Hematopoietic multipotent progenitor cell (in vitro differentiated cells): ENCODE results near the gene MGA. TPM values are rescaled to one million over a fixed set of nuclear protein-coding genes. Genes with fewer than 3 reads are reported as not detected.

Source experiments
- DNase-seq, 3 donors: peaks; one replicate each; pipeline ENCODE4 v3.0.0-alpha.2; 2011 to 2015; ENCODE audit warnings: low read depth in 2 of 3, low spot score in 2 of 3
- total RNA-seq: library from RNA; depleted of rRNA; stranded (reverse); fragments of >200 nt; gene quantifications from one replicate; pipeline ENCODE4 v1.2.3, GENCODE V29; 2012

The MGA gene
- total RNA-seq, 1 donor = 23.4 TPM

DNA sequence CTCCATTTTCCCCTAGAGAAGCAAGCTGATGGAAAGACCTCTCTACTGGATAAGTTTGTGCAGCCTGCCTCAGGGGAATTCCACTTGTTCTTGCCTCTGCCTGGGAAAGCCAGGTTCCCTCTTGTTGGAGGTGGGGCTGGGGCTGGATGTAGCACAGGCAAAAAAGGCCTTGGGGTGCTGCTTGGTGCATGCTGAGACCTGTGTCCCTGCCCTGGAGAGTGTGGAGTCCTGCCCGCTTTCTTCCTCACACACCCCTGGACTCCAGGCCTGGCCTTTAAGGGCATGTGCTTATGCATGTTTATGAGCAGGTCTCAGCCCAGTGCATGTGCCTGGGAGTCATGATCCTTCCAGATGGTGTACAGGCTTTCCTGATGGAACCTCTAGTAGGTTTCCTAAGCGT is 144.2 kb downstream of the MGA start:
- DNase-seq = no peak

DNA sequence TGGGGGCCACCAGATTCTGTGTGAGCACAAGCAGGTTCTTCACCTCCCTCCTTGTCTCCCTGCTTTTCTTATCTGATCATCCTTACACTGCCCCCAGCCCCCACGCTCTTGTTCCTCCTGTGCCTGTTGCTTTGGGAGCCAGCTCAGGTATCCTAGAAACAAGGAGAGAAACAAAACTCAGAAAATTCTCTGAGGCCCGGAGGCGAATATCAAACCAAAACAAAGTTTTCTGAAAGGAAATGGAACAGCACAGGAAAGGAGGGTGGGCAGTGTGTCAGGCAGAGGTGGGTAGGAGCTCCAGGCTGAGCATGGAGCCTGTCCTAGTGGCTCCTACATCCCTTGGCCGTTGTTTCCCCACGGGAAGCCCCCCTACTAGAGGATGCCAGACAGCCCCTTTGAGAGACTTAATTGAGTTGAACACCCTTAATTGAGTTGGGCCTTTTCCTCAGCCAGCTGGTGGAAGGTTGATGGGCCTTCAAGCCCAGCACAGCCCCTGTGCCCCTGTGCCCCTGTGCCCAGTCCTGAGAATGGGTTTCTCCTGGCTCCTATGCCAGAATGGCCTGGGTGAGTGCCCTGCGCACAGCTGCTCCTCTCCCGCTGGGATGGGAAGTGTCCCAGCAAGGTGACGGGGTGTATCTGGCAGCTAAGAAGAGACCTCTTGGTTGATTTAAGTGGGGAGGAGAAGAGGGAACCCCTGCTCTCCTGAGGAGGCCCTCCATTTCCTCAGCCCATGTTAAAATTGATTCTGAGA is 144.9 kb downstream of the MGA start:
- peak in 1 of 3 donors; percentile 33 for DNase-seq

DNA sequence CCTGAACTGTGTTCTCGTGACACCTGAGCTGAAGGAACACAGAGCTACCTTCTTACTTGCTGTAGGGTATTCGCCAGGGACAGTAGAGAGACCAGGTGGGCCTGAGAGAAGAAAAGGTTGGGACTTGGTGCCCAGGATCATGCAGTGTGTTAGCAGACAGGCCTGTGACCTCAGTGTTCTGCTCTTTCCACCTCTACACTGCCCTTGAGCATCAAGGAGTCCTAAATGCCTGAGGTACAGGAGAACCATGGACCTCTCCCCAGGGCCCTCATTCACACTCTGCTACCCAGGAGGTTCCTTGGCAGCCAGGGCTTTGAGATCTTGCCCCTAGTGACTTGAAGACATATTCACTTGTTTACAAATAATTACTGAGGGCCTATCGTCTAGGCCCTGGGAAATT is 145.5 kb downstream of the MGA start:
- DNase-seq = no peak

DNA sequence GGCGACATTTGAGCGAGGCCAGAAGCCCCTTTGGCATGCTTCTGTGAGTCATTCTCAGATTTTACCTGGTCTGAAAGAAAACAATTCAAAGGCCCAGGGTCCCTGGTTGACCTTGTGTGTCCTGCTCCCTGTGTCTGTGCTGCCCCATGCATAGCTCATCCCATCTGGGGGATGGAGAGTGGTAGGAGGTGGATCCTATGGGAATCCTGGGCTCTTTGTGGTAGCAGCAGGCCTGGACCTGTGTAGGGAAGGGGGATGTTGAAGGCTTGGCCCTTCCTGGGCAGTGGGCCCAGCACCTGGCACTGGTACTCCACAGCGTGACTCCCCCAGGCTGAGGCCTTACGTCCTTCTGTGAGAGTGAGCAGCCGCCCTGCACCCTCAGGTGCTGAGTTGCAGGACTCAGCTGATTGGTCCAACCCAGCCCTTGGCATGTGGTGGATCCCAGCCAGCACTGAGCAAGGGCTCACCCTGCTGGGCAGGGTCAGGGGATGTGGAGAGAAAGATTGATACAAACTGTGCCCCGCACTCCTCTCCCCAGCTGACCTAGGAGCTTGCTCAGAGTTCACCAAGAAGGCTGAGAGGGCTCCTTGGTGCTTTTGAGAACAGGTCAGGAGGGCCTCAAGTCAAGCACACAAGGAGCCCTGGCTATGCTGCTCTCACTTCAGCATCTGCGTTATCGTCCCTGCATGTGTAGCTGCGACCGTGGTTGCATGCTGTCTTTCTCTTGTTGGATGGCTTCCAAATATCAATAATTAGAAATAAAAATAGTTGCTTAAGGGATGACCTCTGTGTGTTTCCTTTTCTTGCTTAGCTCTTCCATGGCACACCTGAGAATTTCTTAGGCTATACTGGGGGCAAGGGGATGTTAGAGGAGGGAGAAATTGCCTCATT is 146.3 kb downstream of the MGA start:
- no peak for DNase-seq

DNA sequence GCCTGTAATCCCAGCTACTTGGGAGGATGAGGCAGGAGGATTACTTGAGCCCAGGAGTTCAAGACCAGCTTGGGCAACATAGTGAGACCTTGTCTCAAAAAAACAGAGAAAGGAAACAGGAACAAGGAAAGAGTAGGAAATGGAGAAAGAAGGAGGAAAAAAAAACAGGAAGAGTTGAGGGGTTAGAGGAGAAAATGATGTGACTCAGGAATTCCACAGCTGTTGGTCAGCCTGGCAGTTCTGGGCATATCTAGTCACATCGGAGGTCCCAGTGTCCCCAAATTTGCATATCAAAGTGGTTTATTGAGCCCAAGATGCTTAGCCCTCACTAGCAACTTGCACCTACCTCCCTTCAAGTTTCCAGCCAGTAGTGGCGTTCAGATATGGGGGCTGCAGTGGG is 148.9 kb downstream of the MGA start:
- no peak for DNase-seq

DNA sequence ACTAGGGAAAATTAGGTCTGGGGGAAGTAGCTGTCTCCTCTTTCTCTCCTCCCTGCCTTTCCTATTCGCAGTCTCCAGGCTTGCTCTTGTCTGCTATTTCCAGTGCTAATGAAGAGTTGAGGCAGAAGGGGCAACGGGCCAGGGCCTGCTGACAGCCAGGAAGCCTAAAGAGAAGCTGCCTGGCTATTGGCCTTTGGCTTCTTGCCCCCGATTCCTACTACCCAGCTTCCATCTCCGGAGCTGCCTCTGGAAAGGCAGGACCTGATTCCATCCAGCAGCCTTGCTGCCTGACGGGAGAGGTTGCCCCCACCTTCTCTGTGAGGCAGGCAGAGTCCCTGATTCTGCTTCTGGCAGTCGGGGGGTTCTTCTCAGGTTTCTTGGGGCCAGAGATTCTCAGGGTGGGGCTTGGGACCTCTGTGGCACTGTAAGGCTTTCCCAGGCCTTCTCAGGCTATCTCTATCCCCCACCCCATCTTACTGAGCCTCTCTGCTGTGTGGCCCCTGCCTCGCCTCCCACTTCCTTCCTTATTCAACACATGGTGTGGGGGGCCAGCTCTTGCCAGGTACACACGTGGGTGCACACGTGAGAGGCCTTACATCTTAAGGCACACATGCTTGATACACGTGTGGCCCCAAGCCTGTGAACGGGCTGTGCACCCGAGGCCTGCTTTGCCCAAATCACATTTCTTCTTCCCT is 149.5 kb downstream of the MGA start:
- peak in 2 of 3 donors; percentile 61 to 77 for DNase-seq

DNA sequence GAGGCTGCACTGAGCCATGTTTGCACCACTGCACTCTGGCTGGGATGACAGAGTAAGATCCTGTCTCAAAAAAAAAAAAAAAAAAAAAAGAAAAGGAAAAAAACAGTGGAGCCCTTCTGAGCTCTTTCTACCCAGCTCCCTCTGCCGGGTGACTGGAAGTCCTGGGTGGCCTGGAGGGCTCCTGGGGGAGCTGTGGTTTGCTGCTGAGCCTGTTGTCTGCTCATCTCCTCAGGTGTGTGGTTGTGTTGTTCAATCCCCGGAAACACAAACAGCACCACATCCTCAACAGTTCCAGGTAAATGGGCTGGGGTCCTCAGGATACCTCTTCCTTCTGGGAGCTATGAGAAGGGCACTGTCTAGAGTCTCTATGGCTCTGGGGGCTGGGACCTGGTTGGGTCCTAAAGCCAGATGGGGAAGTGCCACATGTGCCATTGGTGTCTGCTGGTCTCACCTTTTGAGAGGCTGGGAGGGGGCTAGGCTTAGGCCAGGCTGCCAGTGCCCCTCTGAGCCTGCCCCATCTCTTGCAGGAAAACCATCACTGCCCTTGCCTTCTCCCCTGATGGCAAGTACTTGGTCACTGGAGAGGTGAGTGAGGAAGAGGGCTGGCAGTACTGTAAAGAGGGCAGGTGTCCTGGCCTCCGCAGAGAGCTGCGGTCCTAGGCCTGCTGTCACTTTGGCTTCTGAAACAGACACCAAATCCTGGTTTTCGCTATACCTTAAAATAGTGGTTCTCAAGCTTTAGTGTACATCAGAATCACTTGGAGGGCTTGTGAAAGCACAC is 150.6 kb downstream of the MGA start:
- no peak for DNase-seq

DNA sequence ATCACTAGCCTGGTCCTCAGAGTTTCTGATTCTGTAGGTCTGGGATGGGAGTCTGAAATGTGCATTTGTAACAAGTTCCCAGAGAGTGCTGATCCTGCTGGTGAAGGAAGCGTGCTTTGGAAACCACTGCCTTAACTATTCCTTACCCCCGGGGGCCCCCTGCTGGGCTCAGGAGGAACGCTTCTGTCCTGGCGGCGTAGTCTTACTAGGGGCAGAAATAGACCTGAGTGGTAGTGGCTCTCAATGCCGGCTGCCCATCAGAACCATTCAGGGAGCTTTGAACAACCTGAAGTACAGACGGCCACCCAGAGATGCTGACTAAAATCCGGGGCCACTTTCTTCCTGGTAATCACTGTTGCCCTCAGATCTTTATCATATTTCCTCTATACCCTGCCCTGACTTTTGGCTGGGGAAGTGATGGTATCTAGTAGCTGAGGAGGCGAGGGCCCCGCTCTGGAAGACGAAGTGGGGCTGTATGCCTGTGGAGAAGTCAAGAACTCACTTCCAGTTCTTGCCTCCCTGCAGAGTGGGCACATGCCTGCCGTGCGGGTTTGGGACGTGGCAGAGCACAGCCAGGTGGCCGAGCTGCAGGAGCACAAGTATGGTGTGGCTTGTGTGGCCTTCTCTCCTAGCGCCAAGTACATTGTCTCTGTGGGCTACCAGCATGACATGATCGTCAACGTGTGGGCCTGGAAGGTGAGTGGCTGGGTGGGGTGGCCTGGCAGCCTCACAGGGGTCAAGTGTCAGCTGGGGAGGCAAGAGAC is 151.4 kb downstream of the MGA start:
- DNase-seq = peak; percentile 52 to 85 (median 76)

DNA sequence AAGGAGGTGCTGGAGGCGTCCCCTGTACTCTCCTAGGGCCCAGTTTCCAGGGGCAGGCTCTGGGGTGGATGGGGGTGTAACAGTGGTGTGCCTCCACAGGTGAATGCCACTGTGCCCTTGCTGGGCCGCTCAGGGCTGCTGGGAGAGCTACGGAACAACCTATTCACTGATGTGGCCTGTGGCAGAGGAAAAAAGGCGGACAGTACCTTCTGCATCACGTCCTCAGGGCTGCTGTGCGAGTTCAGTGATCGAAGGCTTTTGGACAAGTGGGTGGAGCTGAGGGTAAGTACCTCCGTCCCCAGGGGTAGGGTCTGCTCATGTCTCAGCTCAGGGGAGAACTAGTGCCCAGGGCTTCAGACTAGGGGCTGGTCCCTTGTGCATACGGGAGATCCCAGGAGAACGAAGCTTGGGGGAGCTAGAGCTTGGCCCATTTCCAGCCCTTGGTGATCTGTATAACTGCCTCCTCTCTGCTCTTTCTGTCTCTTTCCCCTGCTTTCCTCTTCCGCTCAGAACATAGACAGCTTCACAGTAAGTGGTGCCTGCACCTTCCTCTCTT is 152.7 kb downstream of the MGA start:
- DNase-seq = no peak

DNA sequence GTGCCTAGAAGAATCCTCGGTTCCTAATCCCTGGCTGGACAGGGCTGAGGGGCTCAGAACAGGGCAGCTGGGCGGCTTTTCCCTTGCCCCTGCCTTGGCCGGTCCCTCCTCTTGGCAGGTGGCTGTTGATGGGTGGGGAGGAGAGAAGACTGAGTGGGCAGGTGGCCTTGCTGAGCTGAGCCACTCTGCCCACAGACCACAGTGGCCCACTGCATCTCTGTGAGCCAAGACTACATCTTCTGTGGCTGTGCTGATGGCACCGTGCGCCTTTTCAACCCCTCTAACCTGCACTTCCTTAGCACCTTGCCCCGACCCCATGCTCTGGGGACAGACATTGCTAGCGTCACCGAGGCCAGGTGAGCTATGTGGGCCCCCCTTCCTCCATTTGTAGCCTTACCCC is 153.2 kb downstream of the MGA start:
- no peak for DNase-seq

DNA sequence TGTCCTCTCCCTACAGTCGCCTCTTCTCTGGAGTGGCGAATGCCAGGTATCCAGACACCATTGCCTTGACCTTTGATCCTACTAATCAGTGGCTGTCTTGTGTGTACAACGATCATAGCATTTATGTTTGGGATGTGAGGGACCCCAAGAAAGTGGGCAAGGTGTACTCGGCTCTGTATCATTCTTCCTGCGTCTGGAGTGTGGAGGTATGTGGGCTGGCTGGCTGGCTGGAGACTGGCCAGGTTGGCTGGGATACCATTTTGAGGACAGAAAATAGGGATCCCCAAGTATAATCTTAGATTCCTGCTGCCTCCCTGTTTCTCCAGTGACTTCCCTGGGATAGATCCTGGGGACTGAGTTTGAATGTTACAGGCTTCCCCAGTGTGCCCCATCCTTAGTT is 154.3 kb downstream of the MGA start:
- no peak for DNase-seq

DNA sequence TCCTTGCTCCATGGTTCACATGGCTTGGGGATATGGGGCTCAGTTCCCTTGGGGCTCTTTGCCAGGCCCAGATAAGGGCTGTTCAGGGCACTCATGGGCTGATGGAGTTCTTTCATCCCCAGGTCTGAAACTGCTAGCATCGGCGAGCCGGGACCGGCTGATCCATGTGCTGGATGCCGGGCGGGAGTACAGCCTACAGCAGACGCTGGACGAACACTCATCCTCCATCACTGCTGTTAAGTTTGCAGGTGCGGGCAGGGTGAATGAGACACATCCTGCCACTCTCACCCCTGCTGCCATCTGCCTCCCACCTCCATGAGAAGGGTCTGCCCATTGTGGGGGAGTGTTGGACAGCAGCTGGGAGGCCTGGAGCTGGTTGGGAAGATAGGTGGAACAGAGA is 156.6 kb downstream of the MGA start:
- DNase-seq = no peak

DNA sequence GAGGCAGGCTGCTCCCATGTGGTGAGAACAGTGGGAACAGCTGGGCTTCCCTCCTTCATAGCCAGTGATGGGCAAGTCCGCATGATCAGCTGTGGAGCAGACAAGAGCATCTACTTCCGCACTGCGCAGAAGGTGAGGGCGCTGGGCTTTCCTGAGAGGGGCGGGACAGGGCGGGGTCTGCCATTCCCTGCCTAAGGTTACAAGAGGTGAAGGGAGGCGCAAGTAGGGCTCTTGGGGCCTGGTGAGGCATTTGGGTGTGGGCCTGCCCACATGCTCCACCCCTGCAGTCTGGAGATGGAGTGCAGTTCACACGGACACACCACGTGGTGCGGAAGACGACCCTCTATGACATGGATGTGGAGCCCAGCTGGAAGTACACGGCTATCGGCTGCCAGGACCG is 157.1 kb downstream of the MGA start:
- no peak for DNase-seq

DNA sequence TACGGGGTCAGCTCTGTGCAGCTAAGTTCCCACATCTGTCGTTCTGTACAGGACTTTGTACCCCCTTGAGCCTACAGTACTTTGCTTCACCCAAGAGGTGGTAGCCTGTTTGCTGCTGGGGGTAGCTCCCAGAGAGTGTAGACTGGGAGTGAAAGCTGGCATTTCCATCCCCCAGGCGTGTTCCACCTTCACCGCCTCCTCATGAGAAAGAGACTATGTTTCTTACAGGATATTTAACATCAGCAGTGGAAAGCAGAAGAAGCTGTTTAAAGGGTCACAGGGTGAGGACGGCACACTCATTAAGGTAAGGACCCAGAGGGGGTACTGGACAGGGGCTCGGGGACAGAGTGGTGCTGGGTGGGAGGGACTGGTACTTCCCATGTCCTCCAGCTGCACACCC is 157.6 kb downstream of the MGA start:
- no peak for DNase-seq

DNA sequence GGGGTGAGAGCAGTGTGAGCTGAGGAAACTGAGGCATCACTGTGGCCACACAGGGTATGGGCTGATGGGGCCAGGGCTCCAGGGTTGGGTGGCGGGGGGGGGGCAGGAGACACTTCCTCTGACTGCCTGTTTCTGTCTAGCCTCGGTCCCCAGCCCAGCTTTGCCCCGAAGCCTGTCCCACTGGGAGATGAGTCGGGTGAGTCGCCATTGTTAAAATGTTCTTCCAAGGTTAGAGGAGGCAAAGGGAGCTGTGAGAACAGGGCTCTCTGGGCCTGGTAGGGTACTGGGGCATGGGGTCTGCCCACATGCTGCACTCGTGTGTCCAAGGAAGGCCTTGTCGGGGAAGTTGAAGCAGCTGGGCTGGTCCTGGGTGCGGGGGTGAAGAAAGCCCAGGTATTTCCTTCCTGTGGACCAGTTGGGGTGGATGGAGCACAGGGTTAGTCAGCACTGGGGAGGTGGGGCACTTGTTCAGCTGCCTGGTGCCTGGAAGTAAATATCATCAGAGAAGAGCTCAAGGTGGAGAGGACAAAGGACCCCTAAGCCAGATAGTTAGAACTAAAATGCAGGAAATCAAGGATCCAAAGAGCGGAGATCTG is 159.3 kb downstream of the MGA start:
- DNase-seq = no peak

DNA sequence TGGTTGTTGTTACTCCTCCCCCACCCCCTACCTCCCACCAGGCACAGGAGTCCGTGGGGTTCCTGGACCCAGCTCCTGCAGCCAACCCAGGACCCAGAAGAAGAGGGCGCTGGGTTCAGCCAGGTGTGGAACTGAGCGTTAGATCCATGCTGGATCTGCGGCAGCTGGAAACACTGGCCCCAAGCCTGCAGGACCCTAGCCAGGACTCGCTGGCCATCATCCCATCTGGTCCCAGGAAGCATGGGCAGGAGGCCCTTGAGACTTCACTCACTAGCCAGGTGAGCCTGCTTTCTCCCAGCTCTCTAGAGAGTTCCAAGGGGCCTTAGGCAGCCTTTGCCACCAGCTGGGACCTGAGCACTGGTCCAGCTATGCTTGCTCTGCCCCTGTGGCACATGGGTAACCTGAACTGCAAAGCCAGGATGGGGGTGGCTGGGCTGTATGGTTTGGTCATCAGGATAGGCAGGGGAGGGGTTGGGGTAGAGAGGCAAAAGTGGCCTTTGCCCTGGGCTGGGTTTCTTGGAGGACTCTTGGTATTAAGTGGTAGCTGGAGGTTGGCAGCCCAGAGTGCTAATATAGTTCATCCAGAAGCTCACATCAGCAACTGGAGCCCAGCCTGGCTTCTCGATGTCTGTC is 160.7 kb downstream of the MGA start:
- no peak for DNase-seq

DNA sequence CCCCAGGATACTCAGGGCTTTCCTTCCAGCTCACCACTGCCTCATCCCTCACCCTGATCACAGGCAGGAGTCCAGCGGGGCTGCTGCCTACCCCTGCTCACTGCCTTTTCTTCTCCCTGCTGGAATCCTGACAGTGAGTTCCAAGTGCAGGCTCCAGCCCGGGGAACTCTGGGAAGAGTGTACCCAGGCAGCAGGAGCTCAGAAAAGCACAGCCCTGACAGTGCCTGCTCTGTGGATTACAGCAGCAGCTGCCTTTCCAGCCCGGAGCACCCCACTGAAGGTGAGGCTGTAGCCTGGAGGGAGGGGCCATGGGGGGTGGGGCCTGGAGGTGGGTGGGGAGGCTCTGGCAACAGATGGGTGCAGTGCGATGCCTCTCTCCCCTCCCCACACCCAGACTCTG is 161.6 kb downstream of the MGA start:
- DNase-seq = no peak

DNA sequence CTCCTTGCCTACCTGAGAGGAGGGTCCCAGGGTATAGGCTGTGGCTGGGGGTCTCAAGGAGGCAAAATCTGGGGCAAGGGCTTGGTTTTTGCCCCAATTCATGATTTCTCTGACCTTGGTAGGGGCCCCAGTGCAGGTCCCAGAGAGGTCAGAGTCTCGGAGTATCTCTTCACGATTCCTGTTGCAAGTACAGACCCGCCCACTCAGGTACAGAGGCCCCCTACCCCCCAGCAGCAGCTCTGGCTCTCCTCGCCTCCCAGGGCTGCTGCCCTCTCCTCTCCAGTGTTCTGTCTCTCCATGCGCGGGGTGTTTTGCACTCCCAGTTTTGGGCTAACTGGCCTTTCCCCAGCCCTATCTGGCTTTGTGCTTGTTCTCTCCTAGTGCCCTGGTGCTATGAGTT is 162.3 kb downstream of the MGA start:
- DNase-seq = no peak
